Activated CD4-positive, alpha-beta T cell treated with anti-CD3 and anti-CD28 coated beads, Interleukin-2, Interleukin-4, amounts not matched to agents 100 ng/mL and 50 ng/mL, durations not matched to agents 16 hours and 8 hours (primary cell): ENCODE results near the gene IL21R.
A peak's percentile ranks its signal among the peaks of the same experiment; 100 is the strongest.
"Not testable (repeated sequence)": the region's sequence is repeated elsewhere in the genome, so short reads cannot be mapped to it uniquely, and the experiment has no call there.

Source experiments
- DNase-seq: peaks from one replicate; pipeline ENCODE4 v3.0.0-alpha.2; 2020; ENCODE audit warnings: low spot score

The IL21R gene

GRCh38 chr16:27374804-27375425, 27.1 kb upstream of the IL21R start:
- DNase-seq: peak; percentile 61

GRCh38 chr16:27377666-27378485, 24.1 kb upstream of the IL21R start:
- DNase-seq: peak; percentile 51

GRCh38 chr16:27378871-27379481, 23.0 kb upstream of the IL21R start:
- peak; percentile 57 for DNase-seq

GRCh38 chr16:27379919-27380318, 22.1 kb upstream of the IL21R start:
- DNase-seq: no peak

- DNase-seq: no peak
Measured at GRCh38 chr16:27381236-27381635, 20.7 kb upstream of the IL21R start.

- no peak for DNase-seq
Measured at GRCh38 chr16:27381974-27382855, 19.8 kb upstream of the IL21R start.

GRCh38 chr16:27383556-27384243, 18.3 kb upstream of the IL21R start:
- no peak for DNase-seq

GRCh38 chr16:27384425-27384824, 17.5 kb upstream of the IL21R start:
- no peak for DNase-seq

GRCh38 chr16:27385398-27385797, 16.6 kb upstream of the IL21R start:
- DNase-seq: no peak

GRCh38 chr16:27386674-27387073, 15.3 kb upstream of the IL21R start:
- DNase-seq: no peak

- peak; percentile 85 for DNase-seq
Measured at GRCh38 chr16:27387724-27388123, 14.2 kb upstream of the IL21R start.

- DNase-seq: no peak
Measured at GRCh38 chr16:27389272-27389961, 12.6 kb upstream of the IL21R start.

- no peak for DNase-seq
Measured at GRCh38 chr16:27390151-27390550, 11.8 kb upstream of the IL21R start.

GRCh38 chr16:27392671-27393070, 9.3 kb upstream of the IL21R start:
- DNase-seq: no peak

GRCh38 chr16:27394516-27394915, 7.5 kb upstream of the IL21R start:
- DNase-seq: no peak

- DNase-seq: not testable (repeated sequence)
Measured at GRCh38 chr16:27398341-27398893, 3.6 kb upstream of the IL21R start.

GRCh38 chr16:27398894-27399853, 2.8 kb upstream of the IL21R start:
- no peak for DNase-seq

- no peak for DNase-seq
Measured at GRCh38 chr16:27399969-27400368, 2.0 kb upstream of the IL21R start.
